HG03095 (cell line): ENCODE data around the gene HOGA1.

Experiments used
- ATAC-seq: cut with Tn5 transposase; IDR thresholded peaks from one replicate; pipeline ENCODE4 v1.9.1; 2021; ENCODE audit warnings: moderate library complexity; ENCODE audit not compliant: unreplicated experiment

Gene HOGA1

GRCh38 chr10:97578171-97578844, 5.9 kb upstream of the HOGA1 start:
- ATAC-seq = no peak

- ATAC-seq = no peak
These were observed 3.5 kb upstream of the HOGA1 start for GRCh38 chr10:97580421-97581367.

- no peak for ATAC-seq
These were observed 2.0 kb upstream of the HOGA1 start for GRCh38 chr10:97582169-97582568.

GRCh38 chr10:97583476-97583875, 713 bp upstream of the HOGA1 start:
- no peak for ATAC-seq

GRCh38 chr10:97584798-97585438, 729 bp downstream of the HOGA1 start:
- no peak for ATAC-seq

- ATAC-seq = no peak
These were observed 1.2 kb downstream of the HOGA1 start for GRCh38 chr10:97585439-97585811.

GRCh38 chr10:97587183-97587582, 3.0 kb downstream of the HOGA1 start:
- no peak for ATAC-seq

GRCh38 chr10:97589479-97589878, 5.3 kb downstream of the HOGA1 start, which contains the start of gene C10orf62:
TSS of gene C10orf62 (plus strand) at chr10:97589721. CDS start at chr10:97589898, 177 bp downstream.
- ATAC-seq = no peak

GRCh38 chr10:97590082-97590747, 6.0 kb downstream of the HOGA1 start:
- ATAC-seq = no peak

GRCh38 chr10:97590748-97591495, 6.7 kb downstream of the HOGA1 start:
- ATAC-seq = no peak

- no peak for ATAC-seq
These were observed 9.2 kb downstream of the HOGA1 start for GRCh38 chr10:97593421-97593820.

- ATAC-seq = no peak
These were observed 12.2 kb downstream of the HOGA1 start for GRCh38 chr10:97596101-97597082.

GRCh38 chr10:97597778-97598177, 13.6 kb downstream of the HOGA1 start:
- no peak for ATAC-seq

- no peak for ATAC-seq
These were observed 14.4 kb downstream of the HOGA1 start for GRCh38 chr10:97598407-97599271.

- ATAC-seq = no peak
These were observed 15.1 kb downstream of the HOGA1 start for GRCh38 chr10:97599272-97599619.

- ATAC-seq = no peak
These were observed 16.4 kb downstream of the HOGA1 start for GRCh38 chr10:97600616-97601015.

- no peak for ATAC-seq
These were observed 17.4 kb downstream of the HOGA1 start for GRCh38 chr10:97601268-97602215.
